ENCODE results near the gene PCCA.
"Not testable (repeated sequence)": the region's sequence is repeated elsewhere in the genome, so short reads cannot be mapped to it uniquely, and the experiment has no call there.

Gene PCCA

DNA sequence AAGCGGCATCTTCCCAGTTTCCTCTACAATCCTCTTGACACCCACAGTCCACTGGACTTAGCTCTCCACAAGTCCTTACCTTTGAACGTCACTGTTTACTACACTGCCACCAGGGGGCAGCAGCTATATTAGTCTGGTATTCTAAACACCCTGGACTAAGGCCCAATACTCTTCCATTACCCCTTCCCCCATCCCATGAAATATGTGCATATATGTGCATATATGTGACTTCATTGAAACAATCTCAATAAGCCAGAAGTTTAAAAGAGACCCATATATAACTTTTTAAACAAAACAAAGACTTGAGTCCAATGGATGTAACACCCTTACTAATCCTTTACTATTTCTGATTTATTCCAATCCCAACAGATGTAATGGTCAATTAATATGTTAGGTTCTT lies 484.2 kb downstream of the PCCA start:
- Histone ChIP-seq H3K36me3 (ENCODE audit: control insufficient read depth, insufficient read depth, low read length) (no peaks in the 10 kb centered on the region), H3K4me3 (ENCODE audit: low read length) (no peak overlapping the region), H3K27me3 (ENCODE audit: control insufficient read depth, insufficient read depth, low read length) (no peaks in the 10 kb centered on the region), H3K4me1 (ENCODE audit: control insufficient read depth, insufficient read depth, low read length) (no peaks in the 10 kb centered on the region), H3K9me3 (ENCODE audit: control insufficient read depth, low read length) (no peaks in the 10 kb centered on the region), H3K9ac (ENCODE audit: low read length) (no peak overlapping the region)

DNA sequence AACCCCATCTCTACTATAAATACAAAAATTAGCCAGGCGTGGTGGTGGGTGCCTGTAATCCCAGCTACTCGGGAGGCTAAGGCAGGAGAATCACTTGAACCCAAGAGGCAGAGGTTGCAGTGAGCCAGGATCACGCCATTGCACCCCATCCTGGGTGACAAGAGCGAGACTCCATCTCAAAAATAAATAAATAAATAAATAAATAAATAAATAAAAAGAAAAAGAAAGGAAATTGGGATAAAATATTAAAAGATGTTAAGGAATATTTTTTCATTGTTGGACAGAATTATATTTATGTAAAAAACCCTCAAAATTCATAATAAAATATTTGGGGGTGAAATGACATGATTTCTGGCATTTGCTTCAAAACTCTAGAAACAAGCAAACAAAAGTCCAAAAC lies 488.3 kb downstream of the PCCA start:
- H3K4me3 ChIP-seq (ENCODE audit: low read length); H3K9me3 ChIP-seq (ENCODE audit: control insufficient read depth, low read length); H3K4me1 ChIP-seq (ENCODE audit: control insufficient read depth, insufficient read depth, low read length); H3K27me3 ChIP-seq (ENCODE audit: control insufficient read depth, insufficient read depth, low read length); H3K36me3 ChIP-seq (ENCODE audit: control insufficient read depth, insufficient read depth, low read length); H3K9ac ChIP-seq (ENCODE audit: low read length): not testable (repeated sequence)
